Smooth muscle cell (in vitro differentiated cells): ENCODE measurements around the gene EEA1. TPM values are rescaled to one million over a fixed set of nuclear protein-coding genes. Genes with fewer than 3 reads are reported as not detected.
A peak's percentile ranks its signal among the peaks of the same experiment; 100 is the strongest.

Experiments used
- DNase-seq: peaks from one replicate; lab custom pipeline; 2025; ENCODE audit not compliant: unreplicated experiment; lab: John Stamatoyannopoulos, UW
- H2AFZ ChIP-seq: fragments of 200-600 bp; sonication (generic); 2 replicates; pipeline ENCODE4 v1.6.0; 2016; ENCODE audit warnings: antibody characterized with exemption, low read depth, mild to moderate bottlenecking
- H3F3A ChIP-seq: fragments of 200-600 bp; sonication (generic); 2 replicates; pipeline ENCODE4 v1.6.0; 2017; ENCODE audit warnings: antibody characterized with exemption, low read depth
- H3K27ac ChIP-seq: fragments of 200-600 bp; sonication (generic); 2 replicates; pipeline ENCODE4 v1.5.1; 2016; ENCODE audit warnings: low read depth, mild to moderate bottlenecking
- H3K27me3 ChIP-seq: fragments of 200-600 bp; sonication (generic); 2 replicates; pipeline ENCODE4 v1.6.1; 2016; ENCODE audit warnings: low read depth, mild to moderate bottlenecking
- H3K36me3 ChIP-seq: fragments of 200-600 bp; sonication (generic); 2 replicates; pipeline ENCODE4 v1.5.1; 2016; ENCODE audit warnings: low read depth
- H3K4me1 ChIP-seq: fragments of 200-600 bp; sonication (generic); 2 replicates; pipeline ENCODE4 v1.5.1; 2016; ENCODE audit warnings: low read depth
- H3K4me2 ChIP-seq: fragments of 200-600 bp; sonication (generic); 2 replicates; pipeline ENCODE4 v1.6.0; 2016; ENCODE audit warnings: mild to moderate bottlenecking
- H3K4me3 ChIP-seq: fragments of 200-600 bp; sonication (generic); 2 replicates; pipeline ENCODE4 v1.5.1; 2016; ENCODE audit warnings: mild to moderate bottlenecking
- H3K79me2 ChIP-seq: fragments of 200-600 bp; sonication (generic); 2 replicates; pipeline ENCODE4 v1.6.0; 2016; ENCODE audit warnings: low read depth, mild to moderate bottlenecking
- H3K9ac ChIP-seq: fragments of 200-600 bp; sonication (generic); 2 replicates; pipeline ENCODE4 v1.6.0; 2016; ENCODE audit warnings: low read depth
- H3K9me3 ChIP-seq: fragments of 200-600 bp; sonication (generic); replicated peaks from 2 replicates; pipeline ENCODE4 v1.5.1; 2016; ENCODE audit warnings: low read depth
- H4K20me1 ChIP-seq: fragments of 200-600 bp; sonication (generic); 2 replicates; pipeline ENCODE4 v1.6.0; 2016; ENCODE audit warnings: low read depth
- CTCF ChIP-seq: fragments of 200-600 bp; sonication (generic); IDR thresholded peaks from 2 replicates; pipeline ENCODE4 v1.5.1; 2017; ENCODE audit warnings: borderline replicate concordance, mild to moderate bottlenecking, antibody characterized with exemption; ENCODE audit not compliant: insufficient read depth, poor library complexity, severe bottlenecking
- WGBS: methylation state at CpG from one replicate; pipeline ENCODE4 v1.1.7; 2016; ENCODE audit warnings: low lambda C conversion rate; 5-methylcytosine and 5-hydroxymethylcytosine counted together
- polyA plus RNA-seq: library from polyadenylated mRNA; unstranded; fragments of >200 nt; fragmentation: Nextera tagmentation; extraction: Ambion mirVana; gene quantifications from 2 replicates; pipeline ENCODE4 v1.2.1, GENCODE V29; 2016
- total RNA-seq: library from RNA; depleted of rRNA; stranded (reverse); fragments of >200 nt; gene quantifications from 2 replicates; pipeline ENCODE4 v1.2.3, GENCODE V29; 2014

EEA1 gene
- 25.1 and 28.5 TPM in 2 replicates for total RNA-seq
- polyA plus RNA-seq: 22.7 and 29.0 TPM in 2 replicates

GRCh38 chr12:92928962-92929915 is at the start of gene EEA1:
TSS of gene EEA1 (minus strand) at chr12:92929295. CDS start at chr12:92929066, 229 bp downstream.
- Histone ChIP-seq H3K4me1 (peaks cover 13% of the 10 kb centered on the region), H3K27ac (peak within 1 kb of the TSS; percentile 99), H4K20me1 (peaks cover 32% of the 10 kb centered on the region), H3K4me2 (peak within 1 kb of the TSS; percentile 92), H3F3A (peaks cover 21% of the 10 kb centered on the region), H3K36me3 (no peaks in the 10 kb centered on the region), H3K9me3 (no peaks in the 10 kb centered on the region), H3K9ac (peak within 1 kb of the TSS; percentile 99), H3K27me3 (no peaks in the 10 kb centered on the region), H3K79me2 (peaks cover 31% of the 10 kb centered on the region), H3K4me3 (peak within 1 kb of the TSS; percentile 94), H2AFZ (peak within 1 kb of the TSS; percentile 82)
- WGBS: under 1% methylated on average over 56 of the region's 98 CpGs
- peak; percentile 91 for DNase-seq
- TF ChIP-seq CTCF: no peak

GRCh38 chr12:92978607-92979006 is 49.5 kb upstream of the EEA1 start:
- H3K4me3 ChIP-seq: no peak overlapping the region
- TF ChIP-seq CTCF: no peak
- H3K79me2 ChIP-seq: no peaks in the 10 kb centered on the region
- 84% methylated on average over 2 of the region's 2 CpGs for WGBS
- H4K20me1 ChIP-seq: no peaks in the 10 kb centered on the region
- H3K9me3 ChIP-seq: no peaks in the 10 kb centered on the region
- no peak overlapping the region for H3K4me2 ChIP-seq
- H3K27me3 ChIP-seq: no peaks in the 10 kb centered on the region
- H3K9ac ChIP-seq: no peak overlapping the region
- no peak for DNase-seq
- no peaks in the 10 kb centered on the region for H3F3A ChIP-seq
- no peak overlapping the region for H2AFZ ChIP-seq
- H3K36me3 ChIP-seq: no peaks in the 10 kb centered on the region
- no peak overlapping the region for H3K27ac ChIP-seq
- H3K4me1 ChIP-seq: no peaks in the 10 kb centered on the region

GRCh38 chr12:92977326-92977725 is 48.2 kb upstream of the EEA1 start:
- H3K4me3 ChIP-seq: no peak overlapping the region
- TF ChIP-seq CTCF: no peak
- no peak for DNase-seq
- no peak overlapping the region for H3K9ac ChIP-seq
- H3K36me3 ChIP-seq: no peaks in the 10 kb centered on the region
- H3K4me1 ChIP-seq: no peaks in the 10 kb centered on the region
- H3K79me2 ChIP-seq: no peaks in the 10 kb centered on the region
- no peak overlapping the region for H3K27ac ChIP-seq
- no peaks in the 10 kb centered on the region for H3K27me3 ChIP-seq
- H3K4me2 ChIP-seq: no peak overlapping the region
- no peak overlapping the region for H2AFZ ChIP-seq
- no peaks in the 10 kb centered on the region for H3K9me3 ChIP-seq
- WGBS: 90% methylated on average over 5 of the region's 5 CpGs
- H3F3A ChIP-seq: no peaks in the 10 kb centered on the region
- no peaks in the 10 kb centered on the region for H4K20me1 ChIP-seq
